NCI-H526 (cell line): ENCODE results near the gene FARP2.
"Not testable (repeated sequence)": the region's sequence is repeated elsewhere in the genome, so short reads cannot be mapped to it uniquely, and the experiment has no call there.

Source experiments
- DNase-seq, 2 experiments: peaks; one replicate each; lab custom pipeline; 2025; lab: John Stamatoyannopoulos, UW

FARP2 gene

DNA sequence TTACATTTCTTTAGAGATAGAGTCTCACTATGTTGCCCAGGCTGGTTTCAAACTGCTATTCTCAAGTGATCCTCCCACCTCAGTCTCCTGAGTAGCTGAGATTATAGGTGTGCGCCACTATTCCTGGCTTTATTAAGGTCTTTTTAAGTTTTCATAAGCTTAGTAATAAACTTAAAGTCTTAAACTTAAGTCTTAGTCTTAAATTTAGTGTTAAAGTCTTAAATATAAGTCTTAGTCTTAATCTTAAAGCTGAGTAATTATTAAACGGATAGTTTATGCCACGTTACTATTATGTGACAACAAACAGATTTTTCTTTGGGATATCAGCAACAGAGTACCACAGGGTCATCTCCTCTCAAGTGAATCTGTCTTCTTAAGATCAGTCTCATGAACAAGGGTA, 12.6 kb downstream of the FARP2 start:
- DNase-seq = no peak

DNA sequence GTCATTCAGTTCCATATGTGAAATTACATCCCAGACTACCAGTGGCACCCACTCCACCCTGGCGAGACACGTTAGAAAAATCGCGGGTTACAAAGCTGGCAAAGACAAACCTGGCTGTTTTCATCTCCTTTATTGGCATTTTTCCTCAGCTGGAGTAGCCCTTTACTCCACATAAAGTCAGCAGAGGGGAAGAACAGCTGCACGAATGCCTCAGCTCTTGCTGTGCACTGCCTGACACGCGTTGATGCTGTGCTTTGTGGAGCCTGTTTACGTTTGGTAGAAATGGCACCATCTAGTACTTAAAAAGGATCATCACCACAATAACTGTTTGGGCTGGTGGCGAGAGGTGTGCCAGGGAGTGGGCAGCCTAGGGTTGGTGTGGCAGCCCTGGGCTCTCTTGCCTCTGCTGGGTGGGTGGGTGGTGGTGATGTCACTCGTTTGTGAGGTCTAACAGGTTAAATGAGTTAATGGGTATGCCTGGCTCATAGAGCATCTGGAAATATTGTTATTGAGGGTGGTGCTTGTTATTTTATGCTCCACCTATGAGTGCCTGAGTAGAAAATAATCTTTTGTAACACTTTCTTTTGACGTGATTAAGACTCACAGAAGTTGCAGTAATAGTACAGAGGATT, 16.4 kb downstream of the FARP2 start:
- DNase-seq = no peak

DNA sequence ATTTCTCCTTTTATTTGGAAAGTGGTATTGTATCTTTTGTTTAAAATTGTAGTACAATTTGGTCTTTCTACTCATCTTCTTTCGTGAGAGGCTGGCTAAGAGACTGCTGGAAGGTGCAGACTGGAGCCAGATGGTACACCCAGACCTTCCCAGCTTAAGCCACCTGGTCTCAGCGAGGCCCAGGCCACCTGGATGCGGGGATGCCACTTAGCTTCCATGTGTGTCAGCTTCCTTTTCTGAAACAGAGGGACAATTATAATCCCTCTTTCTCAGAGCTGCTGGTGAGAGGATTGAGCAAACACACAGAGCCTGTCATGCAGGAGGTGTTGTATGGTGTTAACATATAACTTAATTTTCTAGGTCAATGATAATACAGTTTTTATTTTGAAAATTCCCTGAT, 17.4 kb downstream of the FARP2 start:
- DNase-seq = peak; percentile 59 to 83

DNA sequence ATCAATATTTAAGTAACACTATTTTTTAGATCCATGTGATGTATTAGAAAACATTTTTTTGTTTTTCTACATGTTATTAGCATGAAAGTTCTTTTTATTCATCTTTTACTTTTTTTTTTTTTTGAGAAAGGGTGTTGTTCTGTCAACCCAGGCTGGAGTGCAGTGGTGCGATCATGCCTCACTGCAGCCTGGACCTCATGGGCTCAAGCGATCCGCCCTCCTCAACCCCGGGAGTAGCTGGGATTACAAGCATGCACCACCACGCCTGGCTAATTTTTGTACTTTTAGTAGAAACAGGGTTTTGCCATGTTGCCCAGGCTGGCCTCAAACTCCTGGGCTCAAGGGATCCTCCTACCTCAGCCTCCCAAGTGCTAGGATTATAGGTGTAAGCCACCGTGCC, 17.8 kb downstream of the FARP2 start:
- peak in 1 of 2 experiments; percentile 26 for DNase-seq

DNA sequence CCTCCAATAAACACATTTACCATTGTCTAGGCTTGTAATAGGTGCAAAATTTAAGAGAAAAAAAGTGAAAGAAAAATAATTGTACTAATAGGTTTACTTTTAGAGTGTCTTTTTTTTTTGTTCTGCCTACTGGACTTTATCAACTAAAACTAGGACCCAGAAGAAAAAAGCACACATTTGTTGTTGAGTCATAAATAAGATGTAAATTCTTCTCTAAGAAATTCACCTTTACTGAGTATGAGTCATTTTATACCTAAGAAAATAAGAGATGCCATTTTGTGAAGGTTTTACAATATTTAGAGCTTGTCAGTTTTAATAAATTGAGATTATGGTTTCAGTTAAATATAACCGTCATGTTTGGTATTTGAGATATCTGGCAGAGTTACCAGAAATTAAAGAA, 19.2 kb downstream of the FARP2 start:
- no peak for DNase-seq

DNA sequence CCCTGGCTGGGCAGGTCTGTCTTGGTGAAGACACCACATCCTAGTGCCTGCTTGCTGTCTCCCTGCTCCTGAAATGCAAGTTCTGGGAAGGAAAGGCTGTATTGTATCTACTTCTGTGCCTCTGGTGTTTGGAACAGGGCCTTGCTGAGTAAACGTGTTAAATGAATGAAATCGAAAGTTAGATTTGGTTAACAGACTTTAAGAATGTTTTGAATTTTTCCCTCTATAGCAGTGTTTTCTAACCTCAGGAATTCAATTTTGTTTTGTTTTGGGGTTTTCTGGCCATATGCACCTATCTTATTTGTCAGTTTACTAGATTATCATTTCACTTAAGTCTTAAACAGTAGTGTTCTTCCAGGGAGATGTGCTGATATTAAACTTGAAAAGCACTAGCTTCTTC, 20.7 kb downstream of the FARP2 start:
- DNase-seq = no peak

DNA sequence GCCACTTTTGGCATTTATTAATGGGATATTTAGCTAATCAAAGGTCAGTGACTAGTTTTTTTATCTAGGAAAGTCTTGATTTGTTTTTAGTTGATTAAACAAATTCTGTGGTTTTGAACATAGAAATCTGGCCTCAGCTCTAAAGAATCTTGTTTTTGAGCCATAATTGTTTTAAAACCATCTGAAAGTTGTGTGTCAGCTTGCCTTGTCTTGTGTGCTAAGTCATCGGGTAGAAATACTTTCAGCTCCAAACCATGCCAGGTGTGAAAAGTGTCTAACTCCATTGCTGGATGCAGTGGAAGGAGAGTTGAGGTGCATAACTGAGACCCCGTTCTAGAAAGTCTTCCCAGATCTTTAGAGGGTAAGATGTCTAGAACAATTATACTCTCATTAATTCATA, 22.7 kb downstream of the FARP2 start:
- DNase-seq = no peak

DNA sequence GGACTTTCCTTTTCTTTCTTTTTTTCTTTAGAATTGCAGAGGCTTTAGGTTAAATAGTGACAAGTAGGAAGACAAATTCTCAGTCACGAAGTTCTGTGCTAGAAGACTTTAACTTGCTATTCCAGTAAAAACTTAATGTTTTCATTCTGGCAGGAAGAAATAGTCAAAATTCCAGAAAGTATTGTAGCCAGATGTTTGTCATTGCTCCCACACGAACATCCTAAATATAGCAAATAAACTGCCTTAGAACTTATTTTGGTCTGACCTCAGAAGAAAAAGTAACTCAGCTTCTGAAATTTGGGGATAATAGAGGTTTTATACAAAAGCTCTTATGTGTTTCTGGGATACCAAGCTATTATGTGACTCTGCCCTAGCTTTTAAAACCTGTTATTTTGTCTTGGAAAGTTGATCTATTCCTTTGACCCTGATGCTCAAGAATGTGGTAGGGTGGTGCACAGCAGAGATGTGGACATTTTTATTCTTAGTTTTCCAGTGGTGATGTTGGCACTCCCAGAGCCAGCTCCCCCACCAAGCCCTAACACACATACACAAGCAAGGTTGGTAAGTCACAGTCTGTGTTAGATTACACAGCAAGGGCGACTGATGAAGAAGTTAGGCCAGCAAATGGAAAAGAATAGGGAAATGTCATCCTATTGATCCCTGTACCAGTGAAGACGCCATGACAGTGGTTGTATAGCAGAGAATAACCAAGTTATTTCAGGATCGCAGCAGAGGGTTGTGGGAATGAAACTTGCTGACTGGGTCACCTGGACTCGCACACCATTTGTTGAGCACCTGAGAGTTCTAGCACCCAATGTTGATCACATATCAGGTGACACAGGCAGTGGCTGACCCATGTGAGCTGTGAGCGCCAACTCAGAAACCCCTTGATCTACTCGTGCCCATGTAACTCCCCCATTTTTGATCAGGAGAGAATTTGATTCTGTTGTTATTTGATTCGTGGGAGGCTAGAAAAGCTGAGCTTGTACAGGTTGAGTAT, 23.7 kb downstream of the FARP2 start:
- DNase-seq = no peak

DNA sequence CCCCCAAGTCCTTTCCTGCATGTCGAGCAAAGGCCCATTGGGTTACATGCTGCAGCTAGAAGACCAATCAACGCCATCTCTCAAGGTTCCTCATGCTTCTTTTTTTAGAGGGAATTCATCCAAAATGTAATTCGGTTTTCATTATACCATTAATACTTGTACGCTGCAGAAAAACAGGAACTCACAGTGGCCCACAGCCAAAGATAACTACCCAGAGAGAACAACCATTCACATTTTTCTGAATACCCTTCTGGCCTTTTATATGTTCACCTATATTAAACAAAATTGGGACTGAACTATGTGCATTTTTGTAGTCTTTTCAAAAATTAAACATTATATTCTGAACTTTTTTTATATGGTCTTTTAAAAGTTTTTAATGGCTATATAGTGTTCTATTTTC, 25.8 kb downstream of the FARP2 start:
- DNase-seq = no peak

DNA sequence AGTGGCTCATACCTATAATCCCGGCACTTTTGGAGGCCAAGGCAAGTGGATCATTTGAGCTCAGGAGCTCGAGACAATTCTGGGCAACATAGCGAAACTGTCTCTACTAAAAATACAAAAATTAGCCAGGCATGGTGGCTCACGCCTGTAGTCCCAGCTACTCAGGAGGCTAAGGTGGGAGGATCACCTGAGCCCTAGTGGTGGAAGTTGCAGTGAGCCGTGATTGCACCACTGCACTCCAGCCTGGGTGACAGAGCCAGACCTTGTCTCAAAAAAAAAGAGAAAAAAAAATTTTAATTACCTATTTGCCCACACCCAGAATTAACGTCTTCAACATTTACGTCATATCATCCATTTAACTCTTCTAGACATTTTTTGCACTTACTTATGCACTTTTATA, 29.4 kb downstream of the FARP2 start:
- not testable (repeated sequence) for DNase-seq

DNA sequence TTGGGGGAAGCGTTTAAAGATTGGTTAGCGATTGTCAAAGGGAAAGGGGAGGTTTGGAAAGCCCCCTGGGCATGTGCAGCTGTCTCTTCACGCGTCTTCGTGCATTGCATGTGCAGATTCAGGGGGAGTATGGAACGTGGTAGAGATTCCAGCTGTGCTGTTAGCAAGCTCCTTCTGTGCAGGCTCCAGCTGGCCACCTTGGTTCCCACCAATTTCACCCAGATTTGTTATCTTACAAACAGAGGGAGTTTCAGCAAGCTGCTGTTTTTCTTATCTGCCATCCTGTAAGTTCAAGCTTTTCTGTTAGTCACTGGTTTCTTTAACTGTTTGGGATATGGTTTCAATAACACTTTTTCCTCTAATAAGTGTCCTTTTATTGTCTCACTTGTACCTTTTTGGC, 30.4 kb downstream of the FARP2 start:
- no peak for DNase-seq

DNA sequence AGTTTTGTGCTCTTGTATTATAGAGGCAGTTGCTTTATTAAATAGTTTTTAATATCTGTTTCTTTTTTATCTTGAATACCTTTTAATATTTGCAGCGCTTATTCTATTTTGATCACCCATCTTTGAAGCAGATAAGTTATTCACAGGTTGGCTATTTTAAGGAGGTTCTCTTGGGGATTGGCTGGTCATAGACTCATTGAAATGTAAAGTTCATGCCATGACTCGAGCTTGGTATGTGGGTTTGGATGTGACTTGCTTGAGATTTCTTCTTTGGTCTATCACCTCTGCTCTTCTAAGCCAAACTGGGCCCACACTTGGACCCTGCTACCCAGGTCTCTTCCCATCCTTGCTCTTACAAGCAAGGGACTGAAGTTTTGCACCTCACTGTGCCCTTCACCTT, 33.6 kb downstream of the FARP2 start:
- no peak for DNase-seq

DNA sequence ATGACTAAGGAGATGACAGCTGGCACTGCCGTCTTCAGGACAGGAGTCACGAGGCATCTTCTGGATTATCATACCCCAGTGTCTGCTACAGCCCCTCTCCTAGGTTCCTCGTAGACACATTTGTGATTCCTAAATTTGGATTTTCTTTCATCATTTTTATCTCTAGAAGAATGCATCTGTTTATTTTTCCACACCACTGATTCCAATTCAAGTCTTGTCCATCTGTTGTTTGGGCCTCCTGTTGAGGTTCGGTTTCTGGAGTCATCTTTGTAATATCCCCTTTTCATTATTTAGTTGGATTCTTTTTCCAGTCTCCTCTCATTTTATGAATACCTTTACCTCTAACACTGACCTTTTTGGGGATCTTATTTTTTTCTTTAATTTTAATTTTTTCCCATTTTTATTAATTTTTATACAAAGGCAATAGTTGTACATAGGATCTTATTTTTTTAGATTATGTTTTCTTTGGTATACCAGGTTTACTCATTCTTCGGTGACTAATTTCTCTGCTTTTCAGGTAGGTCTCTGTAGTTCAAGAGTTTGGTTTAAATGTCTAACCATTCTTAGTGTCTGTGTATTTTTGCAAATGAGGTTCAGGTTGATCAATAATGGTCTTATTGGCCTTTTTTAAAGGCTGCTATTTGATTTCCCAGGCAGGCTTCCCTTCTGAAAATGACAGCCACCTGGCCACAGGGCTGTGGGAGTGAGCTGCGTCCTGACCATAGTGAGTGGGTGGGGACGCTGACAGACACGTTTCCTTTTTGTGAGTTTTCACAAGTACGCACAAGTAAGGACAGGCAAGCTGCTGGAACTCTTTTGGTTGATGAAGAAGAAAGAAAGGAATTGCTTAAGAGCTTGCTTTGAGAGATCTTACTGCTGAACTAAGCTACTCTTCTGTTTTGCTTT, 34.5 kb downstream of the FARP2 start:
- no peak for DNase-seq

DNA sequence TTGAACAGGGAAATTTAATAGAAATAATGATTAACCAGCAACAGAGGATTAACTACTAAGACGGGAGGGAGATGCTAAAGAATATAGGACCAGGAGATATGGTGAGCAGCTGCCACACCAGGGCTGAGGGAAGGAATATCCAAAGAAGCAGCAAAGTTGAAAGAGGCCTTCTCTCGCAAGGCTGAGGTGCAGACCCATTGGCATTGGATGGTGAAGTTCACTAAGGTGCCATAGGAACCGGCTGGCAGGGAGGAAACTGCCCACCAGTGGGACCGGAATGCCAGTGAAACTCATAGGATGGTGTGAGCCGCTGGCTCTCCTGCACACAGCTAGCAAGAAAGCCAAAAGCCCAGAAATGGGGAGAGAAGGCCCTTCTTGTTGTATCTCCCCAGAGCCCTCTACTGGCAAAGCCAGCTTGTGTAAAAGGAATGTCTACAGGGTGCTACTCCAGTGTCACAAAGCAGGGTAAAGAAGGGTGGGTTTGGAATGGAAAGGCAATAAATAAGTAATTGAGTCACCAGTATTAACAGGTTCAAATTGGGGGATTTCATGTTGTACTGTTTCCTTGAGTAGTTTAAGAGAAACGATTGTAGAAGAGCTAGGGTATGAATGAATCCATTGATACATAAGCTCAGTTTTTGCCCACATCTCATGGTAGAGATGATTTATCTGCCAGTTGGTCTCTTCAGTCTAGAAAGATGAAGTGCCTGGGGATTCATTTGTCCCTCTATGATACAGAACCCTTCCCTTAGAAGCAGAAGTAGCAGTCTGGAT, 36.0 kb downstream of the FARP2 start:
- DNase-seq = peak; percentile 44 to 65

DNA sequence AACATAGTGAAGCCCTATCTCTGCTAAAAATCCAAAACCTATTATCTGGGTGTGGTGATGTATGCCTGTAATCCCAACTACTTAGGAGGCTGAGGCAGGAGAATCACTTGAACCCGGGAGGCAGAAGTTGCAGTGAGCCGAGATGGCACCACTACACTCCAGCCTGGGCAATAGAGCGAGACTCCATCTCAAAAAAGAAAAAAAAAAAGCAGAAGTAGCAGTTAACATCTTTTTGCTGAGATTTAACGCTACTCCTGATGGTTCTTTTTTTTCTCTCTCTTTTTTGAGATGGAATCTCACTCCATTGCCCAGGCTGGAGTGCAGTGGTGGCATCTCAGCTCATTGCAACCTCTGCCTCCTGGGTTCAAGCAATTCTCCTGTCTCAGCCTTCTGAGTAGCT, 36.7 kb downstream of the FARP2 start:
- DNase-seq = not testable (repeated sequence)

DNA sequence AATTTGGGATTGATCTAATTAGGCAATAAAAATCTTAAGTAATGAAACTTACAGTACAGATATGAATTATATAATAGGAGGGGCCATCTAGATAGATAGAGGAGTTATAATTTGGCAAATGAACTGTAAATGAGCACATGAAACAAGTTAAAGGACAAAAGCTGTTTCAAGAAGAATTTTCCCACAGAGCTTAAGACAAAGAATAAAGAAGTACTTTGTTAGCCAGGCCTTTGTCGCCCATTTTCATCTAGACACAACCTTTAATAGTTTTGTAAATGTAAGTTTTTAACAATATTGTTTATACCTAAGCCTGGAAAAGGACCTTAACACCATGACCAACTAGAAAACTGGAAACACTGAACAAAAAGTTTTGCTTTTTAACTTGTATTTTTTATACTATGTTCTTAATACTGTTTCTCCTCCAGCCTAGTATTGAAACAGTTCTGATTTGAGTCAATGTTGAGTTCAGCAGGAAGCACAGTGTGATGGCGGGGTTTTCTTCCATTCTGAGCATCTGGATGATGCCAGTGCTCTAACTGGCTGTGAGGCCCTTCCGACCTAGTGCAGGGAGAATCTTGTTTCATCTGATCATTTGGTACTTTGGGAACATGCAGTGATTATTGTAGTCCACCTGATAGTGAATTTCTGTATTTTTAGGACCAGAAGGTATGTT, 37.6 kb downstream of the FARP2 start:
- DNase-seq = no peak

DNA sequence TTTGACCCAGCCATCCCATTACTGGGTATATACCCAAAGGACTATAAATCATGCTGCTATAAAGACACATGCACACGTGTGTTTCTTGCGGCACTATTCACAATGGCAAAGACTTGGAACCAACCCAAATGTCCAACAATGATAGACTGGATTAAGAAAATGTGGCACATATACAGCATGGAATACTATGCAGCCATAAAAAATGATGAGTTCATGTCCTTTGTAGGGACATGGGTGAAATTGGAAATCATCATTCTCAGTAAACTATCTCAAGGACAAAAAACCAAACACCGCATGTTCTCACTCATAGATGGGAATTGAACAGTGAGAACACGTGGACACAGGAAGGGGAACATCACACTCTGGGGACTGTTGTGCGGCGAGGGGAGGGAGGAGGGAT, 40.7 kb downstream of the FARP2 start:
- DNase-seq = not testable (repeated sequence)

DNA sequence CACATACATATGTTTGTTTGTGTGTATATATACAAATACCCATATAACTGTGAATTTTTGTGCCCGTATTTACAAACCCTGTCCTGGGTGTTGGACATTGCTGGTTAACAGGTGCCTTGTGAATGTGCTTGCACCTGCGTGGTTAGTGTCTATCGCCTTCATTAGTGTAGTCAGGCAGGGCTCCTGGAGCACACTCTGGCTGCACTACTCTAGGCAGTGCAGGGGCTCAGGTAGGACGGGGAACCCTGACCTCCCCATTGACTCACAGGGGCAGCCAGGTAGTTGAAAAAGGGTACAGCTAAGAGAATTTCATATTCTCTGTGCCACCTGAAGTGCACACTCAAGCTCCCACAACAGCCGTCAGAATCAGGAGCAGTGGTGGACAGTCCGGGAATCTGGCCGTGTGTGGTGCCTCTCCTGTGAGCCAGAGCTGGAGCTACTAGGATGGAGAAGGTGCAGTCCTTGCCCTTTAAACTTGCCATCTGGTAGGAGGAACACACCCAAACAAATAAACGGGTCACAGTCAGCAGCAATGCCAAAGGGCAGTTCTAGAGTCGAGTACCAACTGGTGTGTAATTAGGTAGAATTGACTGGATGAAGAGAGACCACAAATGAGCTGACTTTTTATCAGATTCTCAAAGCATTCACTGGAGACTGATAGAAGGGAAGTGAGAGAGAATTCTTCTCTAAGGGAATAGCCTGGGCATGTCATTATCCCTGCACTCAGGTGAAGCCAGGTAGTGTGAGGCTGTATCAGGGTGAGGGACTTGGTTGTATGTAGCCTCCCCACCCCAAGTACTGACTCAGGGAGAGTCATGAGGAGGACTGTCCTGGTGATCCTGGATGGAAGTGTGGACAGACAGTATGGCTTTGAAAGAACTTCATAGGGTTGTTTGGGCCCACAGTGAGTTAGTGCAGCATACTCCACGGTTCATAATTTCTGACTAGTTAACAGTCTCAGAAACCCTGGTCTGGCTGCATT, 44.1 kb downstream of the FARP2 start:
- no peak for DNase-seq

DNA sequence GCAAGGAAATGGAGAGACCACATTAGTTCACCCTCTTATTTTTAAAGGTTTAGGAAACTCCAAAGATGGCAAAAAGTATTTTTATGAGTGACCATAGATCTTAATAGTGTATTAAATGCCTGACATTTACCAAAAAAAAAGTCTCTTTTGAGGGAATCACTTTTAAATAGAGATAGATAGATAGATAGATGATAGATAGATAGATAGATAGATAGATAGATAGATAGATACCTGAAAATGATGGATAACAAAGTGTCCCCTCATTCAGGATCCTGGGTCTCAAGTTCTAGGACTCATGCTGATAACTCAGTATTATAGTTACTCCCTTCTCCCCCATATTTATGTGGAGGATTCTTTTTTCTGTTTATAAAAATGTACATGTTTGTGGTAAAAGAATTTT, 52.8 kb downstream of the FARP2 start:
- DNase-seq = no peak

DNA sequence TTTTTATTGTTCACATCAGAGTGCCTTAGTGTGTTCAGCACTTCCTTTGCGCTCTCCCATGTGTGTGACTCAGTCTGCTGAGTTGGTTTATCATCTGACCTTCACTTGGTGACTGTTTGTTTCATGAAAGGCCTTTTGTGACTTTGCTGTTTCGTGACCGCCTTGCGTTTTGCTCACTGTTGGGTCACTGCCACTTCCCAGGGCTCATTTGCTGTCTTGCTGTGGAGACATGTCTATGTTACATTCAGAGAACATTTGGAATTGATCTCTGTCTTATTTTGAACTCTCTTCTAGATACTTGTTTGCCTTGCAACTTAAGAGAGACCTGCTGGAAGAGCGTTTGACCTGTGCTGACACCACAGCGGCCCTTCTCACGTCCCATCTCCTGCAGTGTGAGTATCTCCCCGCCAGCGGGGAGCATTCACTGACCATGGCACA, 54.7 kb downstream of the FARP2 start:
- no peak for DNase-seq
